ENCODE data around the gene KIF1A.
A peak's percentile ranks its signal among the peaks of the same experiment; 100 is the strongest.

Gene KIF1A

DNA sequence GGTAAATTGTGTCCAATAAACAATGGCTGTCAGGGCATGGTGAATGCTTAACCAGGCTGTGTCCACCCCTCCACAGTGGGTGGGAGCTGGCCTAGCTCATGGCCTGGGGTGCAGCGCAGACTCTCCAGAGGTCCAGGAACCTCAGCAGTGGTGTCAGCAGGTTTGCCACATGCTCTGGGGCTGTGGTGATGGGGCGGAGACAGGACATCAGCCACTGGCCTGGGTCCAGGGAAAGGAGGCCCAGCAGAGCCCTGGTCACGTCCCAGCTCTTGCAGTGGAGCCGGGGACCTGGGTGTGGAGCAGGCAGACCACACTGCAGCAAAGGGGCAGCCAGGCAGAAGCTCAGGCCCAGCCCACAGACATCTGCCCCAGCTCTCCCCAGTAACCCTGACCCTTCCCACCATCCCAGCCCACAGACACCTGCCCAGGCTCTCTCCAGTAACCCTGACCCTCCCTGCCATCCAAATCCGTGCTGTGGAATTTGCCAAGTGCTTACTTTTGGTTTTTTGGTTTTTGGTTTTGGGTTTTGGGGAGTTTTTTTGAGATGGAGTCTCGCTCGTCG lies 13.8 kb upstream of the KIF1A start:
- no peak for DNase-seq (ENCODE audit: low read depth)
- TF ChIP-seq, protein P1, sequence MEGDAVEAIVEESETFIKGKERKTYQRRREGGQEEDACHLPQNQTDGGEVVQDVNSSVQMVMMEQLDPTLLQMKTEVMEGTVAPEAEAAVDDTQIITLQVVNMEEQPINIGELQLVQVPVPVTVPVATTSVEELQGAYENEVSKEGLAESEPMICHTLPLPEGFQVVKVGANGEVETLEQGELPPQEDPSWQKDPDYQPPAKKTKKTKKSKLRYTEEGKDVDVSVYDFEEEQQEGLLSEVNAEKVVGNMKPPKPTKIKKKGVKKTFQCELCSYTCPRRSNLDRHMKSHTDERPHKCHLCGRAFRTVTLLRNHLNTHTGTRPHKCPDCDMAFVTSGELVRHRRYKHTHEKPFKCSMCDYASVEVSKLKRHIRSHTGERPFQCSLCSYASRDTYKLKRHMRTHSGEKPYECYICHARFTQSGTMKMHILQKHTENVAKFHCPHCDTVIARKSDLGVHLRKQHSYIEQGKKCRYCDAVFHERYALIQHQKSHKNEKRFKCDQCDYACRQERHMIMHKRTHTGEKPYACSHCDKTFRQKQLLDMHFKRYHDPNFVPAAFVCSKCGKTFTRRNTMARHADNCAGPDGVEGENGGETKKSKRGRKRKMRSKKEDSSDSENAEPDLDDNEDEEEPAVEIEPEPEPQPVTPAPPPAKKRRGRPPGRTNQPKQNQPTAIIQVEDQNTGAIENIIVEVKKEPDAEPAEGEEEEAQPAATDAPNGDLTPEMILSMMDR (conservative IDR thresholded peaks at IDR 0.05; ENCODE audit: low read depth, low read length) = no peak
- H3K4me3 ChIP-seq (ENCODE audit: low read length) = no peak overlapping the region

DNA sequence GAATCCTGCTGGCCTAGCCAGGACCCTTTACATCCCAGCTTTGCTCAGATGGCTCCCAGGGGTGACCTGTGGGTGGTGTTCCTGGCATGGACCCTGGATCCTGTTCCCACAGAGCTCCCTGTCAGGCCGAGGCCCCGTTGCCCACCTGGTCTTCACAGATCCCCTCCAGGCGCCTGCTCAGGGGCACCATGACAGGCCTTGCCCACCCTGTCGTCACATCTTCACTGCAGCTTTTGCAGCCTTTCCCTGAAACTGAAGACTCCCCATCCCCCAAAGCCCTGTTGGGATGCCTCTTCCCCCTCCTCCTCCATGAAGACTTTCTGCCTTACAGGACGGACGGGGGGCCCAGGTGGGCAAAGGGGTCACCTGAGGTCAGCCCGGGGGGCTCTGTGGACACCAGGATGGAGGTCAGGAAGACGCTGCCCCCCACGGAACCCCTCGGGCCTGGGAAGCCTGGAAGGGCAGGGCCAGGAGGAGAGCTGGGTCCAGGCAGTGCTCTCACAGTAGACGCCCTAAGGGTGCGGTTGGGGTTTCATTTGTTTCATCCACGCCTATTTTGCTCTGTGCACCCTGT lies 13.0 kb upstream of the KIF1A start:
- TF ChIP-seq, protein P1 (conservative IDR thresholded peaks at IDR 0.05; ENCODE audit: low read depth, low read length) = no peak
- DNase-seq (ENCODE audit: low read depth) = no peak

DNA sequence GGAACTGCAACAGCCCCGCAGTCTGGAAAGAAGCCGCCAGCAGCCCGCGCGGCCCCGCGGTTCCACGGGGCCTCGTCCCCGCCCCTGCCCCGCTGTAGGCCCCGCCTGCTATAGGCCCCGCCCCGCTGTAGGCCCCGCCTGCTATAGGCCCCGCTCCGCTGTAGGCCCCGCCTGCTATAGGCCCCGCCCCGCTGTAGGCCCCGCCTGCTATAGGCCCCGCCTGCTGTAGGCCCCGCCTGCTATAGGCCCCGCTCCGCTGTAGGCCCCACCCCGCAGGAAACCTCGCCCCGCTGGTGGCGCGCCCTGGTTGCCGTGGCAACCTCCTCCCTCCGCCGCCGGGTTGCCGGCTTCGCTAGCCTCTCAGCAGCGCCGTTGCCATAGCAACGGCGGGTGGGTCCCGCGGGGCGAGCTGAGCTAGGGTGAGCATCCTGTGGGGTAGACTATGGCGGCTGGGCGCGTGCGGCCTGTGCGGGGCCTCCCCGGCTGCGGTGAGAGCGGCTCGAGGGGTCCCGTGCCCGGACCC lies 12.2 kb upstream of the KIF1A start:
- TF ChIP-seq, protein P1 (conservative IDR thresholded peaks at IDR 0.05; ENCODE audit: low read depth, low read length) = no peak
- peak overlapping the region; percentile 36 for H3K4me3 ChIP-seq (ENCODE audit: low read length)
- DNase-seq (ENCODE audit: low read depth) = peak; percentile 58

More for the DNA sequence above, 13.0 kb upstream of the KIF1A start:
- no peak overlapping the region for H3K4me3 ChIP-seq (ENCODE audit: low read length)

DNA sequence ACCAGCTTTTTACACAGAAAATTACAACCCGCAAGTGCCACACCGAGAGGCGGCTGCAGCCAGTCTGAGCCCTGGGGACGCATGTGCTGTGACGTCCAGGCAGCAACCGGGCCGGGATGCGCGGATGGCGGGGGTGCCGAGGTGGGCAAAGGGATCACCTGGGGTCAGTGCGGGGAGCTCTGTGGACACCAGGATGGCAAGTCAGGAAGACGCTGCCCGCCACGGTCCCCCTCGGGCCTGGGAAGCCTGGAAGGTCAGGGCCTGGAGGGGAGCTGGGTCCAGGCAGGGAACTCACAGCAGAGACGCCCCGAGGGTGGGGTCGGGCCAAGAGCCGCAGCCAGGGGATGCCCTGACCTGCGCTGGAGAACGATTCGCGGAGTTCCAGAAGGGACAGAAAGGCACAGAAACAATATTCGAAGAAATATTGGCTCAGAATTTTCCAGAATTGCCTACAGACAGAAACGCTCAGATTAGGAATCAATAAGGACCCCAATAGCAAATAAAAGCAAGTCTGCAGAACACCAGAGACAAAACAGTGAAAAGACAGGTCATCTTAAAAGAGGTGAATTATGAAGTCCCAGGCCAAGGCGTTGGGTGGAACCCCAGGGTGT lies 11.7 kb upstream of the KIF1A start:
- DNase-seq (ENCODE audit: low read depth) = no peak
- H3K4me3 ChIP-seq (ENCODE audit: low read length) = peak overlapping the region; percentile 36
- TF ChIP-seq, protein P1 (conservative IDR thresholded peaks at IDR 0.05; ENCODE audit: low read depth, low read length) = no peak

DNA sequence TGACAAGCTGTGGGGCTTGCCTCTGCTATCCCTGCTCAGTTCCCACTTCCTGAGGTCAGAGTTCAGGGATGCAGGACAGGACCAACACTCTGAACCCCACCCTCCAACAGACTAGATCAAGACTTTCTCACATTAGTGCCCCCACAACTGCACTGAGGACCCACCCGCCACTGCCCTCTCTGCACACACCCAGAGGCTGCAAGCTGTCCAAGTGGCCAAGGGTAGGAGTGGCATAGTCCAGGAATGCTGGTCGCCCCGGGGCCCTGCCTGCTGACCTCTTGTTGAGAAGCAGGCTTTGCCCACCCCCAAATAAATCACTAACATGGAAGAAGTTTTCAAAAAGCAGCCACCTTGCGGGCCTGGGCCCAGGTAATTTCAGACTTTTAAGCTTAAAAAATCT lies 5.5 kb upstream of the KIF1A start:
- TF ChIP-seq, protein P1 (conservative IDR thresholded peaks at IDR 0.05; ENCODE audit: low read depth, low read length) = no peak
- DNase-seq (ENCODE audit: low read depth) = no peak

DNA sequence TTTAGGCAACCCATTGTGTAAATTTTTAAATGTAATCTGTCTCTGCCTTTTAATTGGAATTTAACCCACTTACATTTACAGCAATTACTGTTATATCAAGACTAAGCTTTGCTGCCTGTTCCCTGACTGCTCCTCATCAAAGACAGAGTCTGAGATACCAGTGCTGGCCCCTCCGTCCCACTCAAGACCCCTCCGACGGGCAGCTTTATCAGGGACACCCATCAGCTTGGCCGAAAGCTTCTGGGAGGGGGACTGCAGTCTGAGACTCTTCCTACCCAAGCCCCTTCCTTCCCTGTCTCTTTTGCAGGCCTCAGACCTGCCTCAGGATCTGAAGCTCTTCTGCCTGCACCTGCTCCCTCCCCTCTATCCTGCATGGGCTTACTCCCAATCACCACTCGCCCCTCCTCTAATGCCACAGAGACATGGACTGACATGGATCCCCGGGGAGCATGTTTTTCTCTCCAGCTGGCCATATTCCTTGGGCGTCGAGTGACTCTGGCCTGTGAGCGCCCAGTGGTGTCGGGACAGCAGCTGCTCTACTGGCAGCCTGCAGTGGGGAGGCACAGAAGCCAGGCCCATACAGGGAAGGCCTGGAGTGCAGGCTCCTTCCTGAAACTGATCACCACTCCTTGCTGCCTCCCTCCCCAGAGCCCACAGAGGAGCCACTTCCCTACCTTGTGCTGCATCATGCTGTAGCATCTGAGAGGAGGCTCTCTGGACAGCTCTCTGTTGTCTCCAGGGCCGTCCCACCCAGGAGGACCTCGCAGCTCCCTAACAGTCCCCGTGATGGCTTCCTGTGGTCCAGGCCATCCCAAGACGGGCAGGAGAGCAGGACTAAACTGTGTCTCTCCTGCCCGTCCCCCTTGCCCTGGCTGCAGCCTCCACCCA lies 3.7 kb upstream of the KIF1A start:
- DNase-seq (ENCODE audit: low read depth) = no peak
- TF ChIP-seq, protein P1 (conservative IDR thresholded peaks at IDR 0.05; ENCODE audit: low read depth, low read length) = no peak
- no peak overlapping the region for H3K4me3 ChIP-seq (ENCODE audit: low read length)

More for the DNA sequence above, 5.5 kb upstream of the KIF1A start:
- H3K4me3 ChIP-seq (ENCODE audit: low read length) = no peak overlapping the region
